Liver (tissue), 9 donors: ENCODE data around the gene LRRC10B. TPM values are rescaled to one million over a fixed set of nuclear protein-coding genes. Genes with fewer than 3 reads are reported as not detected.
"Not testable (repeated sequence)": the region's sequence is repeated elsewhere in the genome, so short reads cannot be mapped to it uniquely, and the experiment has no call there.

Experiments
- DNase-seq: peaks from one replicate; pipeline ENCODE4 v3.0.0-alpha.2; 2017; ENCODE audit warnings: low spot score
- H3K27ac ChIP-seq, 2 donors: one replicate each; pipeline ENCODE4 v1.7.0; 2013; ENCODE audit warnings: inconsistent platforms in 2 of 2, low read length in 2 of 2, control low read depth in 1 of 2, low read depth in 1 of 2, mild to moderate bottlenecking in 1 of 2
- H3K27me3 ChIP-seq, 4 donors: one replicate each; pipeline versions ENCODE4 v1.6.1 to v1.7.0; 2013; ENCODE audit warnings: low read length in 3 of 4, inconsistent platforms in 1 of 4, mild to moderate bottlenecking in 1 of 4, moderate library complexity in 1 of 4; ENCODE audit not compliant: control insufficient read depth in 4 of 4, insufficient read depth in 4 of 4
- H3K36me3 ChIP-seq, 4 donors: one replicate each; pipeline versions ENCODE4 v1.6.1 to v1.7.0; 2013; ENCODE audit warnings: low read length in 3 of 4, mild to moderate bottlenecking in 3 of 4, low read depth in 1 of 4, moderate library complexity in 1 of 4; ENCODE audit not compliant: control insufficient read depth in 4 of 4, insufficient read depth in 3 of 4
- H3K4me1 ChIP-seq, 4 donors: one replicate each; pipeline versions ENCODE4 v1.6.1 to v1.7.0; 2013; ENCODE audit warnings: low read length in 3 of 4, mild to moderate bottlenecking in 3 of 4, moderate library complexity in 1 of 4; ENCODE audit not compliant: control insufficient read depth in 4 of 4, insufficient read depth in 4 of 4
- H3K4me3 ChIP-seq, 3 donors: one replicate each; pipeline versions ENCODE4 v1.6.1 to v1.7.0; 2013; ENCODE audit warnings: low read length in 3 of 3, control low read depth in 1 of 3, low read depth in 1 of 3, mild to moderate bottlenecking in 1 of 3
- H3K9ac ChIP-seq, 2 donors: one replicate each; pipeline ENCODE4 v1.7.0; 2013; ENCODE audit warnings: low read length in 2 of 2, mild to moderate bottlenecking in 2 of 2, moderate library complexity in 2 of 2, control low read depth in 1 of 2, low read depth in 1 of 2
- H3K9me3 ChIP-seq, 4 donors: one replicate each; pipeline versions ENCODE4 v1.6.1 to v1.7.0; 2013; ENCODE audit warnings: low read length in 3 of 4; ENCODE audit not compliant: control insufficient read depth in 4 of 4
- EGR1 ChIP-seq, 2 donors: IDR thresholded peaks; 2 replicates each; pipeline ENCODE4 v1.6.1; 2016 to 2018; ENCODE audit warnings: antibody characterized with exemption in 2 of 2, low read depth in 2 of 2
- HNF4A ChIP-seq, 2 donors: conservative IDR thresholded peaks; 2 replicates each; pipeline ENCODE4 v1.6.1; 2016; ENCODE audit warnings: antibody characterized with exemption in 2 of 2, mild to moderate bottlenecking in 2 of 2
- NR2F2 ChIP-seq: IDR thresholded peaks from 2 replicates; pipeline ENCODE4 v1.6.1; 2016; ENCODE audit warnings: antibody characterized with exemption
- RAD21 ChIP-seq, 2 donors: IDR thresholded peaks; 2 replicates each; pipeline ENCODE4 v1.6.1; 2016; ENCODE audit warnings: antibody characterized with exemption in 2 of 2, mild to moderate bottlenecking in 2 of 2
- YY1 ChIP-seq: IDR thresholded peaks from 2 replicates; pipeline ENCODE4 v1.6.1; 2016; ENCODE audit warnings: antibody characterized with exemption, mild to moderate bottlenecking
- WGBS: extraction: QIAGEN DNeasy Blood & Tissue Kit; methylation state at CpG from one replicate; pipeline ENCODE4 v1.1.7; 2013; 5-methylcytosine and 5-hydroxymethylcytosine counted together
- polyA plus RNA-seq, 2 donors: library from polyadenylated mRNA; stranded (reverse) in 1 of 2; unstranded in 1 of 2; fragments of 200-250 nt in 1 of 2; fragments of >200 nt in 1 of 2; fragmentation: Nextera tagmentation in 1 of 2; extraction: Ambion mirVana in 1 of 2; gene quantifications; one replicate each; pipeline versions ENCODE4 v1.2.1 to v1.2.3, GENCODE V29; 2013 to 2015
- total RNA-seq, 2 donors: library from RNA; depleted of rRNA; stranded (reverse); fragments of >200 nt; gene quantifications; one replicate each; pipeline ENCODE4 v1.2.3, GENCODE V29; 2014
- TF ChIP-seq, protein P1 (sequence below): IDR thresholded peaks from 2 replicates; pipeline ENCODE4 v1.6.1; 2016; ENCODE audit warnings: antibody characterized with exemption, mild to moderate bottlenecking
- TF ChIP-seq, protein P2 (sequence below): IDR thresholded peaks from 2 replicates; pipeline ENCODE4 v1.6.1; 2016; ENCODE audit warnings: antibody characterized with exemption
- donor health status: healthy.
- donor health status: healthy.
- donor health status: healthy.
- donor health status: healthy.
- donor health status: healthy.

The LRRC10B gene
- total and polyA plus RNA-seq, 4 donors: 0.03 to 0.08 TPM; not detected in 2

DNA sequence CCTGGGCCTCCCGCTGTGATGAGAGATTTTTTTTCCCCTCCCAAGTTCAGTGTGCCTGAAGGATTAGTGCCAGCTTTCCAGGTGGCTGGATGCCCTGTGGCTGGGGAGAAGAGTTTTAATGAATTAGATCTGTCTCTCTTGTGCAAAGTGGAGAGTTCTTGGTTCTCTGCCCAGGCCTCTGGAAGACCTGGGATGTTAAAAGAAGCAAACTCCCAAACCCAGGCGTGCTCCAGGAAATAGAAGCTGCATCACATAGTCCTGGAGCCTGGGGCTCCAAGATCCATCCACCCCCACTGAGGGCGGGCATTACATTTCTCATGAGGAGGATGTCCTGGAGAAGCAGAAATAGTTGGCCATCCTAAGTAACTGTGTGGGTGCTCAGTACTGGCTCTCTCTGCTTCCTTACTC lies 48.1 kb upstream of the LRRC10B start:
- Histone ChIP-seq H3K9ac (no peak overlapping the region), H3K27me3 (no peaks in the 10 kb centered on the region), H3K4me1 (no peaks in the 10 kb centered on the region), H3K36me3 (peaks cover 0 to 7% (median 3%) of the 10 kb centered on the region in 4 donors), H3K4me3 (no peak overlapping the region), H3K27ac (no peak overlapping the region), H3K9me3 (no peaks in the 10 kb centered on the region)
- WGBS: 95% methylated on average over 3 of the region's 3 CpGs
- no peak for DNase-seq
- TF ChIP-seq HNF4A (conservative IDR thresholded peaks at IDR 0.05) (no peak), YY1 (no peak)
- TF ChIP-seq, protein P1, sequence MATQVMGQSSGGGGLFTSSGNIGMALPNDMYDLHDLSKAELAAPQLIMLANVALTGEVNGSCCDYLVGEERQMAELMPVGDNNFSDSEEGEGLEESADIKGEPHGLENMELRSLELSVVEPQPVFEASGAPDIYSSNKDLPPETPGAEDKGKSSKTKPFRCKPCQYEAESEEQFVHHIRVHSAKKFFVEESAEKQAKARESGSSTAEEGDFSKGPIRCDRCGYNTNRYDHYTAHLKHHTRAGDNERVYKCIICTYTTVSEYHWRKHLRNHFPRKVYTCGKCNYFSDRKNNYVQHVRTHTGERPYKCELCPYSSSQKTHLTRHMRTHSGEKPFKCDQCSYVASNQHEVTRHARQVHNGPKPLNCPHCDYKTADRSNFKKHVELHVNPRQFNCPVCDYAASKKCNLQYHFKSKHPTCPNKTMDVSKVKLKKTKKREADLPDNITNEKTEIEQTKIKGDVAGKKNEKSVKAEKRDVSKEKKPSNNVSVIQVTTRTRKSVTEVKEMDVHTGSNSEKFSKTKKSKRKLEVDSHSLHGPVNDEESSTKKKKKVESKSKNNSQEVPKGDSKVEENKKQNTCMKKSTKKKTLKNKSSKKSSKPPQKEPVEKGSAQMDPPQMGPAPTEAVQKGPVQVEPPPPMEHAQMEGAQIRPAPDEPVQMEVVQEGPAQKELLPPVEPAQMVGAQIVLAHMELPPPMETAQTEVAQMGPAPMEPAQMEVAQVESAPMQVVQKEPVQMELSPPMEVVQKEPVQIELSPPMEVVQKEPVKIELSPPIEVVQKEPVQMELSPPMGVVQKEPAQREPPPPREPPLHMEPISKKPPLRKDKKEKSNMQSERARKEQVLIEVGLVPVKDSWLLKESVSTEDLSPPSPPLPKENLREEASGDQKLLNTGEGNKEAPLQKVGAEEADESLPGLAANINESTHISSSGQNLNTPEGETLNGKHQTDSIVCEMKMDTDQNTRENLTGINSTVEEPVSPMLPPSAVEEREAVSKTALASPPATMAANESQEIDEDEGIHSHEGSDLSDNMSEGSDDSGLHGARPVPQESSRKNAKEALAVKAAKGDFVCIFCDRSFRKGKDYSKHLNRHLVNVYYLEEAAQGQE: no peak

DNA sequence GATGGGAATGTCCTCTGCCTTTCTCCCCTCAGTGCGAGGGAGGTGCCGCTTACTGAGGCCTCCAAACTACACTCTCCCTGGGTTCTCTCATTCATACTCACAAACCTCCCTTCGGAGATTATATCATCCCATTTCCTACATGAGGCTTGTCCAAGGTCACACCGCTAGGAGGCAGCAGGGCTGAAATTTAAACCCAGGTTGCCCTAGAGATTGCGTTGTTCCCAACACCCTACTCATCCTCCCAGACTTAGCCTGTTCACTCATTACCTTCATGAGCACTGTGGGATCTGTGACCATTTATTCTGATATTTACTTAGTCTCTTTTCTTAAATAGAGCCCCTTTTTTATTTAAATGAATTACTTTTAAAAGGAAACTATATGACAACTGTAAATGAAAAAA lies 47.6 kb upstream of the LRRC10B start:
- H3K36me3 ChIP-seq: peaks cover 0 to 3% (median 1%) of the 10 kb centered on the region in 4 donors

DNA sequence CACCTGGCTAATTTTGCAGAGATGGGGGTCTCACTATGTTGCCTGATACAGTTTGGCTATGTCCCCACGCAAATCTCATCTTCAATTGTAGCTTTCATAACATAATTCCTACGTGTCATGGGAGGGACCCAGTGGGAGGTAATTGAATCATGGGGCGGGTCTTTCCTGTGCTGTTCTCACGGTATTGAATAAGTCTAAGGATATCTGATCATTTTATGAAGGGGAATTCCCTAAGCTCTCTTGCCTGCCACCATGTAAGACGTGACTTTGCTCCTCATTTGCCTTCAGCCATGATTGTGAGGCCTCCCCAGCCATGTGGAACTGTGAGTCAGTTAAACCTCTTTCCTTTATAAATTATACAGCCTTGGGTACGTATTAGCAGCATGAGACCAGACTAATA lies 40.9 kb upstream of the LRRC10B start:
- H3K36me3 ChIP-seq, H3K27ac ChIP-seq: not testable (repeated sequence)
- WGBS: 90% methylated on average over 6 of the region's 6 CpGs

More for the DNA sequence above, 47.6 kb upstream of the LRRC10B start:
- Histone ChIP-seq H3K27me3 (no peaks in the 10 kb centered on the region), H3K27ac (no peak overlapping the region), H3K9me3 (no peaks in the 10 kb centered on the region), H3K9ac (no peak overlapping the region), H3K4me1 (no peaks in the 10 kb centered on the region), H3K4me3 (no peak overlapping the region)
- 85% methylated on average over 5 of the region's 5 CpGs for WGBS
- no peak for TF ChIP-seq YY1
- no peak for TF ChIP-seq HNF4A (conservative IDR thresholded peaks at IDR 0.05)
- peak in 1 of 2 donors; percentile 16 for TF ChIP-seq RAD21 (IDR thresholded peaks at IDR 0.05)
- no peak for DNase-seq

DNA sequence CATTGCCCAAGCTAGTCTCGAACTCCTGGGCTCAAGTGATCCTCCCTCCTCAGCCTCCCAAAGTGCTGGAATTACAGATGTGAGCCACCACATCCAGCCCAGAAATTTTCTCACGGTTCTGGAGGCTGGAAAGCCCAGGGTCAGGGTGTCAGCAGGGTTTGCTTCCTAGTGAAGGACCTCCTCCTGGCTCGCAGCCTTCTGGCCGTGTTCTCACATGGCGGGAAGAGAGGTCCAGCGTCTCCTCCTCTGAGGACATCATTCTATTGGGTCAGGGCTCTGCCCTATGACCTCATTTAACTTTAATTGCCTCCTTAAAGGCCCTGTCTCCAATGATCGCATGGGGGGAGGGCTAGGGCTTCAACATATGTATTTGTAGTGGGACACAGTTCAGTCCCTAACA lies 40.5 kb upstream of the LRRC10B start:
- no peak overlapping the region for H3K4me3 ChIP-seq
- peak; percentile 77 for TF ChIP-seq NR2F2
- TF ChIP-seq, protein P2, sequence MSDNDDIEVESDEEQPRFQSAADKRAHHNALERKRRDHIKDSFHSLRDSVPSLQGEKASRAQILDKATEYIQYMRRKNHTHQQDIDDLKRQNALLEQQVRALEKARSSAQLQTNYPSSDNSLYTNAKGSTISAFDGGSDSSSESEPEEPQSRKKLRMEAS: no peak
- TF ChIP-seq EGR1 (IDR thresholded peaks at IDR 0.05; ENCODE audit: low read depth in 2 of 2): no peak
- peaks cover under 1 to 5% (median 3%) of the 10 kb centered on the region in 4 donors for H3K36me3 ChIP-seq
- WGBS: 77% methylated on average over 7 of the region's 7 CpGs
- no peak for DNase-seq
- H3K4me1 ChIP-seq: no peaks in the 10 kb centered on the region
- no peak overlapping the region for H3K27ac ChIP-seq
- no peaks in the 10 kb centered on the region for H3K27me3 ChIP-seq
- no peaks in the 10 kb centered on the region for H3K9me3 ChIP-seq
- no peak overlapping the region for H3K9ac ChIP-seq

More for the DNA sequence above, 40.9 kb upstream of the LRRC10B start:
- not testable (repeated sequence) for DNase-seq, H3K9me3 ChIP-seq, H3K27me3 ChIP-seq, H3K4me1 ChIP-seq, H3K9ac ChIP-seq, H3K4me3 ChIP-seq
